ENCODE measurements around the gene TTLL5.

Gene TTLL5

GRCh38 chr14:75811136-75811829 is 150.2 kb downstream of the TTLL5 start:
- no peak overlapping the region for H2BK5ac ChIP-seq (ENCODE audit: low read length)
- H3K9ac ChIP-seq (ENCODE audit: low read depth, low read length, poor library complexity): no peak overlapping the region
- no peaks in the 10 kb centered on the region for H3K27me3 ChIP-seq (ENCODE audit: control insufficient read depth in 3 of 3, insufficient read depth in 3 of 3, low read depth in 1 of 3, low read length in 3 of 3)
- no peak overlapping the region for H2BK120ac ChIP-seq (ENCODE audit: low read depth, low read length)
- no peak overlapping the region for H2AFZ ChIP-seq (ENCODE audit: low read length)
- DNase-seq (ENCODE audit: low spot score): no peak
- H3K9me3 ChIP-seq (replicated peaks in 1 of 2; ENCODE audit: control insufficient read depth in 2 of 2, insufficient read depth in 1 of 2, low read depth in 1 of 2, low read length in 2 of 2): no peaks in the 10 kb centered on the region
- peaks cover 2 to 6% of the 10 kb centered on the region in 2 donors for H3K4me1 ChIP-seq (ENCODE audit: control insufficient read depth in 2 of 2, insufficient read depth in 1 of 2, low read depth in 1 of 2, low read length in 2 of 2)
- no CpG with 5 or more reads among the region's 7 CpGs for WGBS, 2 donors (ENCODE audit: extremely low coverage in 2 of 2, insufficient read length in 2 of 2, insufficient replicate concordance in 1 of 2)
- peaks cover 3 to 39% of the 10 kb centered on the region in 2 donors for H3K36me3 ChIP-seq (replicated peaks in 1 of 2; ENCODE audit: control insufficient read depth in 2 of 2, insufficient read depth in 2 of 2, low read length in 2 of 2)
- no peak overlapping the region for H3K4me2 ChIP-seq (ENCODE audit: insufficient read depth, low read length, poor library complexity, severe bottlenecking)
- H3K4me3 ChIP-seq (ENCODE audit: low read length in 2 of 2): no peak overlapping the region
- H3K23ac ChIP-seq (ENCODE audit: low read depth, low read length, poor library complexity): no peak overlapping the region
- no peak overlapping the region for H3K4ac ChIP-seq (ENCODE audit: low read length)
- H4K8ac ChIP-seq (ENCODE audit: low read depth, low read length): no peak overlapping the region
- H3K27ac ChIP-seq (replicated peaks; ENCODE audit: low read length): no peak overlapping the region
- H2BK12ac ChIP-seq (ENCODE audit: low read length): no peak overlapping the region
- no peak overlapping the region for H2BK15ac ChIP-seq (ENCODE audit: low read length)
- no peak overlapping the region for H2AK5ac ChIP-seq (ENCODE audit: low read depth, low read length)
- no peak overlapping the region for H3K14ac ChIP-seq (ENCODE audit: low read length)
- H3K18ac ChIP-seq (ENCODE audit: low read length): no peak overlapping the region
- no peaks in the 10 kb centered on the region for H3K79me1 ChIP-seq (ENCODE audit: low read depth, low read length)
- no peak overlapping the region for H4K91ac ChIP-seq (ENCODE audit: low read depth, low read length, poor library complexity)

- H3K18ac ChIP-seq (ENCODE audit: low read length): no peak overlapping the region
Measured at GRCh38 chr14:75811872-75812499, 150.9 kb downstream of the TTLL5 start.

GRCh38 chr14:75812622-75813021 is 151.6 kb downstream of the TTLL5 start:
- no peak for DNase-seq (ENCODE audit: low spot score)
- H3K18ac ChIP-seq (ENCODE audit: low read length): no peak overlapping the region
- no peak overlapping the region for H2BK120ac ChIP-seq (ENCODE audit: low read depth, low read length)
- no CpG with 5 or more reads among the region's 4 CpGs for WGBS, 2 donors (ENCODE audit: extremely low coverage in 2 of 2, insufficient read length in 2 of 2, insufficient replicate concordance in 1 of 2)
- H3K27me3 ChIP-seq (ENCODE audit: control insufficient read depth in 3 of 3, insufficient read depth in 3 of 3, low read depth in 1 of 3, low read length in 3 of 3): no peaks in the 10 kb centered on the region
- H4K91ac ChIP-seq (ENCODE audit: low read depth, low read length, poor library complexity): no peak overlapping the region
- H3K9me3 ChIP-seq (replicated peaks in 1 of 2; ENCODE audit: control insufficient read depth in 2 of 2, insufficient read depth in 1 of 2, low read depth in 1 of 2, low read length in 2 of 2): no peaks in the 10 kb centered on the region
- no peak overlapping the region for H2BK5ac ChIP-seq (ENCODE audit: low read length)
- H3K14ac ChIP-seq (ENCODE audit: low read length): no peak overlapping the region
- H2BK12ac ChIP-seq (ENCODE audit: low read length): no peak overlapping the region
- H2AK5ac ChIP-seq (ENCODE audit: low read depth, low read length): no peak overlapping the region
- peaks cover 0 to 27% of the 10 kb centered on the region in 2 donors for H3K36me3 ChIP-seq (replicated peaks in 1 of 2; ENCODE audit: control insufficient read depth in 2 of 2, insufficient read depth in 2 of 2, low read length in 2 of 2)
- no peak overlapping the region for H3K4ac ChIP-seq (ENCODE audit: low read length)
- H3K4me3 ChIP-seq (ENCODE audit: low read length in 2 of 2): no peak overlapping the region
- H3K9ac ChIP-seq (ENCODE audit: low read depth, low read length, poor library complexity): no peak overlapping the region
- H3K4me2 ChIP-seq (ENCODE audit: insufficient read depth, low read length, poor library complexity, severe bottlenecking): no peak overlapping the region
- H2BK15ac ChIP-seq (ENCODE audit: low read length): no peak overlapping the region
- H3K4me1 ChIP-seq (ENCODE audit: control insufficient read depth in 2 of 2, insufficient read depth in 1 of 2, low read depth in 1 of 2, low read length in 2 of 2): peaks cover 2 to 6% of the 10 kb centered on the region in 2 donors
- H3K23ac ChIP-seq (ENCODE audit: low read depth, low read length, poor library complexity): no peak overlapping the region
- H3K79me1 ChIP-seq (ENCODE audit: low read depth, low read length): no peaks in the 10 kb centered on the region
- H3K27ac ChIP-seq (replicated peaks; ENCODE audit: low read length): no peak overlapping the region
- H2AFZ ChIP-seq (ENCODE audit: low read length): no peak overlapping the region
- H4K8ac ChIP-seq (ENCODE audit: low read depth, low read length): no peak overlapping the region

More at GRCh38 chr14:75811872-75812499, 150.9 kb downstream of the TTLL5 start:
- no peak overlapping the region for H2BK12ac ChIP-seq (ENCODE audit: low read length)
- peaks cover 2 to 6% of the 10 kb centered on the region in 2 donors for H3K4me1 ChIP-seq (ENCODE audit: control insufficient read depth in 2 of 2, insufficient read depth in 1 of 2, low read depth in 1 of 2, low read length in 2 of 2)
- H3K4me3 ChIP-seq (ENCODE audit: low read length in 2 of 2): no peak overlapping the region
- H3K27ac ChIP-seq (replicated peaks; ENCODE audit: low read length): no peak overlapping the region
- no peaks in the 10 kb centered on the region for H3K9me3 ChIP-seq (replicated peaks in 1 of 2; ENCODE audit: control insufficient read depth in 2 of 2, insufficient read depth in 1 of 2, low read depth in 1 of 2, low read length in 2 of 2)
- no peak overlapping the region for H2BK5ac ChIP-seq (ENCODE audit: low read length)
- H4K8ac ChIP-seq (ENCODE audit: low read depth, low read length): no peak overlapping the region
- no peak overlapping the region for H3K4ac ChIP-seq (ENCODE audit: low read length)
- H4K91ac ChIP-seq (ENCODE audit: low read depth, low read length, poor library complexity): no peak overlapping the region
- no peak overlapping the region for H3K9ac ChIP-seq (ENCODE audit: low read depth, low read length, poor library complexity)
- no peak overlapping the region for H2AFZ ChIP-seq (ENCODE audit: low read length)
- no peak overlapping the region for H2BK120ac ChIP-seq (ENCODE audit: low read depth, low read length)
- H3K23ac ChIP-seq (ENCODE audit: low read depth, low read length, poor library complexity): no peak overlapping the region
- peaks cover 0 to 33% of the 10 kb centered on the region in 2 donors for H3K36me3 ChIP-seq (replicated peaks in 1 of 2; ENCODE audit: control insufficient read depth in 2 of 2, insufficient read depth in 2 of 2, low read length in 2 of 2)
- no peak overlapping the region for H3K14ac ChIP-seq (ENCODE audit: low read length)
- H3K27me3 ChIP-seq (ENCODE audit: control insufficient read depth in 3 of 3, insufficient read depth in 3 of 3, low read depth in 1 of 3, low read length in 3 of 3): no peaks in the 10 kb centered on the region
- H3K4me2 ChIP-seq (ENCODE audit: insufficient read depth, low read length, poor library complexity, severe bottlenecking): no peak overlapping the region
- no peak overlapping the region for H2BK15ac ChIP-seq (ENCODE audit: low read length)
- no CpG with 5 or more reads among the region's 7 CpGs for WGBS, 2 donors (ENCODE audit: extremely low coverage in 2 of 2, insufficient read length in 2 of 2, insufficient replicate concordance in 1 of 2)
- no peaks in the 10 kb centered on the region for H3K79me1 ChIP-seq (ENCODE audit: low read depth, low read length)
- H2AK5ac ChIP-seq (ENCODE audit: low read depth, low read length): no peak overlapping the region
- no peak for DNase-seq (ENCODE audit: low spot score)

GRCh38 chr14:75820761-75821160 is 159.7 kb downstream of the TTLL5 start:
- H3K18ac ChIP-seq (ENCODE audit: low read length): no peak overlapping the region
- no peaks in the 10 kb centered on the region for H3K9me3 ChIP-seq (replicated peaks in 1 of 2; ENCODE audit: control insufficient read depth in 2 of 2, insufficient read depth in 1 of 2, low read depth in 1 of 2, low read length in 2 of 2)
- no peak overlapping the region for H4K91ac ChIP-seq (ENCODE audit: low read depth, low read length, poor library complexity)
- H3K79me1 ChIP-seq (ENCODE audit: low read depth, low read length): no peaks in the 10 kb centered on the region
- H3K36me3 ChIP-seq (replicated peaks in 1 of 2; ENCODE audit: control insufficient read depth in 2 of 2, insufficient read depth in 2 of 2, low read length in 2 of 2): peaks cover 7 to 47% of the 10 kb centered on the region in 2 donors
- no CpG with 5 or more reads among the region's 4 CpGs for WGBS, 2 donors (ENCODE audit: extremely low coverage in 2 of 2, insufficient read length in 2 of 2, insufficient replicate concordance in 1 of 2)
- H3K27ac ChIP-seq (replicated peaks; ENCODE audit: low read length): no peak overlapping the region
- no peak overlapping the region for H2AFZ ChIP-seq (ENCODE audit: low read length)
- no peaks in the 10 kb centered on the region for H3K27me3 ChIP-seq (ENCODE audit: control insufficient read depth in 3 of 3, insufficient read depth in 3 of 3, low read depth in 1 of 3, low read length in 3 of 3)
- H3K9ac ChIP-seq (ENCODE audit: low read depth, low read length, poor library complexity): no peak overlapping the region
- H3K14ac ChIP-seq (ENCODE audit: low read length): no peak overlapping the region
- H2BK15ac ChIP-seq (ENCODE audit: low read length): no peak overlapping the region
- no peak overlapping the region for H3K23ac ChIP-seq (ENCODE audit: low read depth, low read length, poor library complexity)
- no peak overlapping the region for H2AK5ac ChIP-seq (ENCODE audit: low read depth, low read length)
- H3K4me1 ChIP-seq (ENCODE audit: control insufficient read depth in 2 of 2, insufficient read depth in 1 of 2, low read depth in 1 of 2, low read length in 2 of 2): peaks cover 0 to 19% of the 10 kb centered on the region in 2 donors
- no peak overlapping the region for H3K4me2 ChIP-seq (ENCODE audit: insufficient read depth, low read length, poor library complexity, severe bottlenecking)
- no peak overlapping the region for H2BK12ac ChIP-seq (ENCODE audit: low read length)
- no peak for DNase-seq (ENCODE audit: low spot score)
- no peak overlapping the region for H3K4ac ChIP-seq (ENCODE audit: low read length)
- no peak overlapping the region for H2BK120ac ChIP-seq (ENCODE audit: low read depth, low read length)
- H3K4me3 ChIP-seq (ENCODE audit: low read length in 2 of 2): no peak overlapping the region
- H4K8ac ChIP-seq (ENCODE audit: low read depth, low read length): no peak overlapping the region
- no peak overlapping the region for H2BK5ac ChIP-seq (ENCODE audit: low read length)

Measured in neuronal stem cell (in vitro differentiated cells).